Measurements from ENCODE around the gene PAF1.
"Not testable (repeated sequence)": the region's sequence is repeated elsewhere in the genome, so short reads cannot be mapped to it uniquely, and the experiment has no call there.

PAF1 gene

DNA sequence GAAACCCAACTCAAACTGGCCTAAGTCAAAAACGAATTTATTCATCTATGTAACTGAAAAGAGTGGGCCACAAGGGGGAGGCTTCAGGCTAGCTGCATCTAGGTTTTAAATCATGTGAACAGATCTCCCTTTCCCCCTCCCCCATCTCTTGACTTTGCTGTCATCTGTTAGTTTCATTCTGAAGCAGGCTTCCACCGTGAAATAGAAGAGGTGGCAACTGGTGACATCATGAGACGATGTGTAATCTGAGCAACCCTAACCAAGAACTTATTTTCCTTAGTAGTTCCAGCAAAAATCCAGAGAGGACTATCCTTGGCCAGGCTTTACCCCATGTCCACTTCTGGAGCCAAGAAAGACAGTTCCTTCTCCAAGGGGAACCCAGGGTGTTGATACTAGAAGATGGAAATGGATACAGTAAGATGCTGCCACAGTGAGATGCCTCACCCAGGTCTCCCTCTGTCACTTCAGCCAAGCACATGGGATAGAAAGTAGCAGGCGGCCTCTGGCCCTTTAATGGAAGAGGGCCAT lies 39.3 kb downstream of the PAF1 start:
- peak; percentile 68 for DNase-seq (ENCODE audit: low spot score)

DNA sequence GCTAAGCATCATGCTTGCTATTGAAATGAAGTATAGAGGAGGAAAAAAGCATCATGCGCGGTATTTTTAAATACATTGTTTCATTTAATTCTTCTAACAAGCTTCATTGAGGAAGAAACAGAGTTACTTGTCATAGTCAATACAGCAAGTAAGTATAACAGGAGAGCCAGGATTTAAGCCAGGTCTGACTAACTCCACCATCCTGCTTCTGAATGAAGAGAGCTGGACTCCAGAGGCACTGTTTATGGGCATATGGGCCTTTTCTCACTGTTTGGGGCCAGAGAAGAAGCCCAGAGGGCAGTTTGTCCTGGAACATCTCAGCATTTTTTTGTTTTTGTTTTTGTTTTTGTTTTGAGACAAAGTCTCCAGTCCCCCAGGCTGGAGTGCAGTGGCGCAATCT lies 40.8 kb downstream of the PAF1 start:
- no peak for DNase-seq (ENCODE audit: low spot score)

DNA sequence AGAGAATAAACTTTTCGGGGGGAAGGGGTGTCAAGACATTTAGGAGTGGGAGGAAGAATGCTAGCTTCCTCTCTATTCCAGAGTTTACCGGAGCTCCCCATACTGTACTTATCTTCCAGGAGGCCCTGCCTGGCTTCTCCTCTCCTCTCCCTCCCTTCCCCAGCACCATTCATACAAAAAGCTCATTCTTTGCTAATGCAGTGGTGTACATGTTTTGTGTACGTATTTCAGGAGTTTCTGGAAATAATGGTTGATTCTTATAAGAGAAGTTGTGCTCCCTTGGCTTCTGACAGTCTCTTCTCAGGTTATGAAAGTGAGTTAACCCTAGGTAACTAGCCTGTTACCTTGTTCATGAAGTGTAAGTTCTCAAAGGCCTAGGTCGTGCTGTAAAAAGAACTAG lies 41.6 kb downstream of the PAF1 start:
- no peak for DNase-seq (ENCODE audit: low spot score)

DNA sequence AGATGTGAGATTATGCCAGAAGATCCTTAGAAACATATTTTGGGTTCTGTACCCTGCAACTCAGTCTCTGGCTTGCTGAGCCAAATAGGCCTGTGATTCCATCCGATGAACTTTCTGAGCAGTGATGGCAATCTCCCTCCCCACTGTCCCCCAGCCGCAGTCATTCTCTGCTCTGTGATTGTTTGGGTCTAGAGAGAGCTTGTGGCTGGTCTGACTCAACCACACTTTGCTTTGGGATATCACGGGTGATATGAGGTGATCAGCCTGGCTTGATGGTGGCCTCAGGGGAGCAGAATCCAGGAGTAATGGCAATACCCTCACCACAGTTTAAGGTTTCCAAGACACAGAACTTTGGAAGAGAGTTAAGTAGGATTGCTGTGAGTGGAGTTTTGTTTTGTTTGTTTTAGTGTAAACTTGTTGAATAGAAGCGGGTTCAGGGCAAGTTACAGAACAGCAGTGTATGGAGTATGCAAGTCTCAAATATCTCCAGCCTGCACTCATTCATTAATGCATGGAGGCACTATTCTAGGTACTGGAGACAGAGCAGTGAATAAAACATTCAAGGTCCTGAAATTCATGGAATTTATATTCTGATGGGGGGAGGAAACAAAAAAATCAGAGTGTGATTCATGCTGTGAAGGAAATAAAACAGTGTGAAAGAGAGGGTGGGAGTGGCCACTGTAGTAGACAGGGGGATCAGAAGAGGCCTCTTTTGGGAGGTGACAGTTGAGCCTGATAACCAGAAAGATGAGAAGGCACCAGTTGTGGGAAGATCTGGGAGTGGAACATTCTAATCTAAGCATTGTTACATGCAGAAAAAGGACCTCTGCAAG lies 43.4 kb downstream of the PAF1 start:
- no peak for DNase-seq (ENCODE audit: low spot score)

DNA sequence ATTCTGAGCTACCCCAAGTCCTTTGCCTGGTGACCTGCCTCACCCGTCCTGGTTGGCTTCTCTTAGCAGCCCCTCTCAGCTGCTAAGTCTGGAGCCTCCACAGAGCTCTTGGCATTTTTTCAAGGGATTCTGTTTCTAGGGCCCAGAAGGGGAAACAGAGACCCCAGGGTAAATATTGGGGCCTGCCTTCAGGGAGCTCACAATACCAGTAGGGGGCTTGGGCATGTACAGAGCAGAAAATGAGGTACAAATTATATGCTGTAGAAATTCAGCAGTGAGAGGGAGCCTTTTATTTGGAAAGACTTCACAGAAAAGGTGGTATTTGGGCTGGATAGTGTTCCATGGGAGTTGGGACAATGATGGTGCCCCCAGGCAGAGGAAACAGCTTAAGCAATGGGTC lies 45.0 kb downstream of the PAF1 start:
- no peak for DNase-seq (ENCODE audit: low spot score)

DNA sequence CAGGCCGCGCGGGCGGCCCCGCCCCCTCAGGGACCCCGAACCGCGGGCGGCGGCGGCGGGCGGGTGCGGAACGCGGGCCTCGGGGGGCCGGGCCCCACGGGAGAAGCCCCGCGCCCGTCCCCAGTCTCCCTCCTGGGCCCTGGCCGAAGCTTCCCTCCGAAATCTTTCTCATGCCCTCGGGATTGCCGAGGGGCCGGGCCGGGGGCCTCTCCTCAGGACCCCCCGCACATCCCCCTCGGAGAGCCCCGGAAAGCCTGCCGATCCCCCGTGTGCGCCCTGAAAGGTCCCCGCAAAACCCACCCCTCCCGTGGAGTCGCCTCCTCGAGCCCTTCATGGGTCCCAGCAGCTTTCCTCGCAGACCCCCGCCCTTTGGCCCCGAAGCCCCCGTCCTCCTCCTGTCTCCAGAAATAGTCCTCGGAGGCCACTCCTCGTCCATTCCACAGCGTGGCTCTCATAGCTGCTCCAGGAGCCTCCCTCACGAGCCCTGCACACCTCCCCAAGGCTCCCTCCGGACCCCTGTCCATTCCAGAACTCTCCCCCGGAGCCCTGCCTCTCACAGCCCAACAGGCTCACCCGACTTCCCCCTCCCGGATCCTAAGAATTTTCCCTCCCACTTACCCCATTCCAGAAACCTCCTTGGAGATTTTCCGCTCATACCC lies 48.1 kb downstream of the PAF1 start:
- DNase-seq (ENCODE audit: low spot score), result no peak

DNA sequence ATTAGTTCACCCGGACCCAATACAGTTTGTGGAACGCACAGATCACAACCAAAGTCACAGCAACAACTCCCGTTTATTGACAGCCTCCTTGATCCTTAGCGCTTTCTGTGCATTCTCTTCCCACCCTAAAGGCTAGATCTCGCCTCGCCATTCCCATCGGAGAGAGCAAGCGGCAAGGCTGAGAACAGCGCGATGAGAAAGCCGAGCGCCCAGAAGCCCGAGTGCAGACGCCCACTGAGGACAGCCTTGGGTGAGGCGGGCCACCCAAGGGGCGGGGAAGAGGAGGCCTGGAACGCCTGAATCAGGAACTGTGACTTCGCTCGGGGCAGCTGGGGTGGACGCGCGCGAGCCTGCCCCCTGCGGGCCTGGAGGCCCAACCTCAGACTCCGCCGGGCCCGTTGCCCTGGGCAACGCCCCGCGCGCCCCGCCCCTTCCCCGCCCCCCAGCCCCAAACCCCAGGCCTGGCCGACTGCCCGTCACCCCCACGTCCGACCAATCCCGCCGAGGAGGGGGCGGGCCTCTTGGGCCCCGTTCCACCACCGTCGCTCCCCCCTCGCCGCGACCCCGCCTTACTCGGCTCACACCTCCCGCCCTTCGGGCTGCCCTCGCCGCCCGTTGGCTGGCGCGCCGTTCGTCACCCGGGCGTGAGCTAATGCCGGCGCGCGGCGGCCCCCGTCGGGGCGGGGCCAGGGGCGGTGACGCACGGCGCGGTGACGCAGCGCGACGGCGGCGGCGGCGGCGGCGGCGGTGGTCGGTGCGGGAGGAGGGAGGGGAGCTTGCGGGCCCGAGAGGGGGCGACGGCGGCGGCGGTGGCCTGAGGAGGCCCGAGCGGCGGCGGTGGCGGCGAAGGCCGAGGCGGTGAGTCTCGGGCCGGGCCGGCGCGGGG lies 48.9 kb downstream of the PAF1 start, which contains the start of gene SAMD4B:
Gene SAMD4B, plus strand, starts transcription at position 703 of the 886 bp plus-strand sequence. CDS start 14,473 bp downstream, outside the sequence.
- DNase-seq (ENCODE audit: low spot score), result peak; percentile 98

DNA sequence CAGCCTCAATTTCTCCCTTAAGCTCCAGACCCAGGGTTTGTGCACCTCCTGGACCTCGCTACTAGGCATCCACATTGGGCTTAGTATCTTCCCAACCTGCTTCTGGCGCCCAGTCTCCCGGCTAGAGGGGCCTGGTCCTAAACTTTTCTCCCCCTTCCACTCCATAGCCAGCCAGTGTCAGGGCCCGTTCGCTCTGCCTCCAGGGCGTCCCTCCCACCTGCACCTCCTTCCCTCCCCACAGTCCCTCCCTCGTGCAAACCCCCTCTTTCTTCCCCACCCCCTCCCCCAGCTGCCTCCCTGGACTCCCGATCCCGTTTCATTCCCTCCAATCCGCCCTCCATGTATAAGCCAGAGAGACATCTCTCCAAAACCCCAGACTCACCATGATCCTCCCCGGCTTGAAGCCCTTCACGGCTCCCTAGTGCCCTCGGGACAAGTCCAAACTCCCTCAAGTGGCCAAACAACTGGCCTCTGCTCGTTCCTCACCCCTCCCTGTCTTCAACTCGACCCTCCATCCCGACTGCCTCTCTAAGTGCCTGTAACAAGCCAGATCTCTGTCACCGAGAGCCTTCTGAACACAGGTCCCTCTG lies 49.7 kb downstream of the PAF1 start:
- DNase-seq (ENCODE audit: low spot score), result no peak

DNA sequence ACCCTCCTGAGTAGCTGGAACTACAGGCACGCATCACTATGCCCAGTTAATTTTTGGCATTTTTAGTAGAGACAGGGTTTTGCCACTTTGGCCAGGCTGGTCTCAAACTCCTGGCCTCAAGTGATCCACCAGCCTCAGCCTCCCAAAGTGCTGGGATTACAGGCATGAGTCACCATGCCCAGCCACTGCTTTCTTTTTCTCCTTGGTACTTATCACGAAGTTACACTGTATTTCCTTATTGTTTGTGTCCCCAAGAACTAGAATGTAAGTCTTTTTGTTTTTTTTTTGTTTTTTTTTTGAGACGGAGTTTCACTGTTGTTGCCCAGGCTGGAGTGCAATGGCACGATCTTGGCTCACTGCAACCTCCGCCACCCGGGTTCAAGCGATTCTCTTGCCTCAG lies 50.8 kb downstream of the PAF1 start:
- DNase-seq (ENCODE audit: low spot score), result not testable (repeated sequence)

DNA sequence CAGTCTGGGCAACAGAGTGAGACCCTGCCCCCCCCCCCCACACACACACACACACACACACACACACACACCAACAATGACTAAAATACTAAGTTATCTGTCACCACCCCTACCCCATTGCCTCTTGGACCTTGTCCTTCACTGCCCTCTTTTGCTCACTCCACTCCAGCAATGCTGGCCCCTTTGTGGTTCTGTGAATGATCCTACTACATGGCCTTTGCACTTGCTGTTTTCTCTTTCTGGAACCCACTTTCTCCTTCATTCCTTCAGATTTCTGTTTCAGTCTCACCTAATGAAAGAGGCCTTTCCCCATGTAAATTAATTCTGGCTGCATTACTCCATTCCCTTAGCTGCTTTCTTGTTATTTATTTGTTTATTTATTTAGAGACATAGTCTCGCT lies 51.2 kb downstream of the PAF1 start:
- no peak for DNase-seq (ENCODE audit: low spot score)

DNA sequence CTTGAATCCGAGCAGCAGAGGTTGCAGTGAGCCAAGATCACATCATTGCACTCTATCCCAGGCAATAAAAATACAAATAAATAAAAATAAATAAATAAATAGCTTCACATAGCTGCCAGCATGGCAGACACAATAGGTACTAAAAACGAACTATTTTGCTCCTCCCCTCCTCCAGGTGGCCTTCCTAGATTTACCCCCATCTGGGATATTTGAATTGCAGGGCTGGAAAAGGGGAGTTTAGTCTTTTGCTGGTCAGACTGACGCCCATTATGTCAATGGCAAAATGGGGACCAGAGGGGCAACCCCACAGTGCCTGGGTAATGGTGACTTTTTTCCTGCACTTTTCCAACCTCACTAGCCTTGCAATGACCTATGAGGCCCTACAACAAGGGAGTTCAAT lies 54.4 kb downstream of the PAF1 start:
- DNase-seq (ENCODE audit: low spot score), result no peak

Measured in NAMALWA (cell line).